ENCODE data around the gene PEAK1.

PEAK1 gene

GRCh38 chr15:77419836-77420609, at the start of gene PEAK1:
Gene PEAK1, minus strand, starts transcription at chr15:77420104. Its CDS starts 238,178 bp downstream, at chr15:77181926.
- DNase-seq (ENCODE audit: low read depth, low spot score), result peak; percentile 100

- no peak for DNase-seq (ENCODE audit: low read depth, low spot score)
Measured at GRCh38 chr15:77468896-77469295, 49.0 kb upstream of the PEAK1 start.

GRCh38 chr15:77466521-77466920, 46.6 kb upstream of the PEAK1 start:
- DNase-seq (ENCODE audit: low read depth, low spot score), result no peak

GRCh38 chr15:77464129-77464865, 44.4 kb upstream of the PEAK1 start:
- no peak for DNase-seq (ENCODE audit: low read depth, low spot score)

- DNase-seq (ENCODE audit: low read depth, low spot score), result no peak
Measured at GRCh38 chr15:77461486-77461885, 41.6 kb upstream of the PEAK1 start.

GRCh38 chr15:77459031-77459430, 39.1 kb upstream of the PEAK1 start:
- DNase-seq (ENCODE audit: low read depth, low spot score), result no peak

GRCh38 chr15:77457905-77458265, 38.0 kb upstream of the PEAK1 start:
- no peak for DNase-seq (ENCODE audit: low read depth, low spot score)

- DNase-seq (ENCODE audit: low read depth, low spot score), result no peak
Measured at GRCh38 chr15:77457191-77457904, 37.4 kb upstream of the PEAK1 start.

GRCh38 chr15:77456746-77457145, 36.8 kb upstream of the PEAK1 start:
- no peak for DNase-seq (ENCODE audit: low read depth, low spot score)

GRCh38 chr15:77455696-77456321, 35.9 kb upstream of the PEAK1 start:
- no peak for DNase-seq (ENCODE audit: low read depth, low spot score)

- DNase-seq (ENCODE audit: low read depth, low spot score), result no peak
Measured at GRCh38 chr15:77454951-77455350, 35.0 kb upstream of the PEAK1 start.

- no peak for DNase-seq (ENCODE audit: low read depth, low spot score)
Measured at GRCh38 chr15:77454265-77454664, 34.4 kb upstream of the PEAK1 start.

GRCh38 chr15:77446840-77447390, 27.0 kb upstream of the PEAK1 start:
- no peak for DNase-seq (ENCODE audit: low read depth, low spot score)

GRCh38 chr15:77440378-77440999, 20.6 kb upstream of the PEAK1 start:
- DNase-seq (ENCODE audit: low read depth, low spot score), result no peak

GRCh38 chr15:77437264-77437663, 17.4 kb upstream of the PEAK1 start:
- DNase-seq (ENCODE audit: low read depth, low spot score), result no peak

GRCh38 chr15:77436822-77437221, 16.9 kb upstream of the PEAK1 start:
- no peak for DNase-seq (ENCODE audit: low read depth, low spot score)

GRCh38 chr15:77430652-77431051, 10.7 kb upstream of the PEAK1 start:
- DNase-seq (ENCODE audit: low read depth, low spot score), result no peak

GRCh38 chr15:77430213-77430612, 10.3 kb upstream of the PEAK1 start:
- DNase-seq (ENCODE audit: low read depth, low spot score), result no peak

- DNase-seq (ENCODE audit: low read depth, low spot score), result no peak
Measured at GRCh38 chr15:77426871-77427270, 7.0 kb upstream of the PEAK1 start.

- no peak for DNase-seq (ENCODE audit: low read depth, low spot score)
Measured at GRCh38 chr15:77426377-77426776, 6.5 kb upstream of the PEAK1 start.

GRCh38 chr15:77425104-77425503, 5.2 kb upstream of the PEAK1 start:
- no peak for DNase-seq (ENCODE audit: low read depth, low spot score)

Data from activated naive CD8-positive, alpha-beta T cell treated with anti-CD3 and anti-CD28 coated beads, Interleukin-2, amount 50 U/mL, for 16 hours (primary cell).